ENCODE measurements around the gene ZNF710.

GRCh38 chr15:90038632-90039095 lies 37.5 kb downstream of the ZNF710 start:
- TF ChIP-seq CTCF (IDR thresholded peaks at IDR 0.05 in 8 of 11, conservative IDR thresholded peaks at IDR 0.05 in 3 of 11) (no peak), POLR2A (IDR thresholded peaks at IDR 0.05) (no peak), POLR2AphosphoS5 (IDR thresholded peaks at IDR 0.05) (no peak)
